H9 (cell line): Measurements from ENCODE around the gene COL23A1. TPM values are rescaled to one million over a fixed set of nuclear protein-coding genes. Genes with fewer than 3 reads are reported as not detected.

Experiments
- DNase-seq: peaks from one replicate; pipeline ENCODE4 v3.0.0-alpha.2; 2017
- H2AFZ ChIP-seq: one replicate; pipeline ENCODE4 v1.6.1; 2013; ENCODE audit warnings: mild to moderate bottlenecking, low read length, control low read depth, moderate library complexity
- H2AK5ac ChIP-seq: 2 replicates; pipeline ENCODE4 v1.6.1; 2013; ENCODE audit warnings: low read length, control low read depth, mixed read lengths; ENCODE audit not compliant: insufficient read length
- H2BK120ac ChIP-seq: one replicate; pipeline ENCODE4 v1.6.1; 2013; ENCODE audit warnings: low read depth, mild to moderate bottlenecking, low read length, control low read depth, inconsistent platforms; ENCODE audit not compliant: poor library complexity, severe bottlenecking
- H2BK12ac ChIP-seq: 2 replicates; pipeline ENCODE4 v1.6.1; 2013; ENCODE audit warnings: low read length, control low read depth, mixed read lengths, low read depth; ENCODE audit not compliant: insufficient read length
- H2BK15ac ChIP-seq: 2 replicates; pipeline ENCODE4 v1.6.1; 2013; ENCODE audit warnings: low read depth, low read length, control low read depth
- H2BK20ac ChIP-seq: one replicate; pipeline ENCODE4 v1.6.1; 2013; ENCODE audit warnings: low read depth, mild to moderate bottlenecking, low read length, control low read depth, inconsistent platforms; ENCODE audit not compliant: poor library complexity, severe bottlenecking
- H2BK5ac ChIP-seq: 2 replicates; pipeline ENCODE4 v1.6.1; 2013; ENCODE audit warnings: low read length, control low read depth, mixed read lengths; ENCODE audit not compliant: insufficient read length
- H3K14ac ChIP-seq: 2 replicates; pipeline ENCODE4 v1.6.1; 2013; ENCODE audit warnings: low read length, control low read depth; ENCODE audit not compliant: insufficient read depth
- H3K18ac ChIP-seq: 2 replicates; pipeline ENCODE4 v1.6.1; 2013; ENCODE audit warnings: low read depth, mild to moderate bottlenecking, mixed read lengths, low read length, control low read depth; ENCODE audit not compliant: insufficient read length
- H3K23ac ChIP-seq: 2 replicates; pipeline ENCODE4 v1.6.1; 2013; ENCODE audit warnings: low read length, control low read depth, mixed read lengths, low read depth; ENCODE audit not compliant: insufficient read length
- H3K23me2 ChIP-seq: 2 replicates; pipeline ENCODE4 v1.6.1; 2013; ENCODE audit warnings: low read depth, mild to moderate bottlenecking, mixed read lengths, low read length, control low read depth; ENCODE audit not compliant: insufficient read length, poor library complexity, severe bottlenecking
- H3K27ac ChIP-seq: 2 replicates; pipeline ENCODE4 v1.5.1; 2013; ENCODE audit warnings: low read length, control low read depth, mixed read lengths, low read depth; ENCODE audit not compliant: insufficient read length
- H3K27me3 ChIP-seq: 2 replicates; pipeline ENCODE4 v1.6.1; 2013; ENCODE audit warnings: low read length, control low read depth, inconsistent platforms; ENCODE audit not compliant: insufficient read depth
- H3K4ac ChIP-seq: 2 replicates; pipeline ENCODE4 v1.6.1; 2013; ENCODE audit warnings: low read depth, mild to moderate bottlenecking, control low read depth, inconsistent platforms, low read length, moderate library complexity
- H3K4me1 ChIP-seq: 2 replicates; pipeline ENCODE4 v1.6.1; 2013; ENCODE audit warnings: low read length, control low read depth, inconsistent platforms; ENCODE audit not compliant: insufficient read depth
- H3K4me2 ChIP-seq: 2 replicates; pipeline ENCODE4 v1.6.1; 2013; ENCODE audit warnings: low read length, control low read depth, mixed read lengths; ENCODE audit not compliant: insufficient read length, insufficient read depth
- H3K56ac ChIP-seq: 2 replicates; pipeline ENCODE4 v1.6.1; 2013; ENCODE audit warnings: low read depth, mild to moderate bottlenecking, mixed read lengths, low read length, control low read depth; ENCODE audit not compliant: insufficient read length
- H3K79me1 ChIP-seq: 2 replicates; pipeline ENCODE4 v1.6.1; 2013; ENCODE audit warnings: low read depth, mild to moderate bottlenecking, moderate library complexity, low read length, control low read depth, inconsistent platforms; ENCODE audit not compliant: insufficient read depth, poor library complexity, severe bottlenecking
- H3K79me2 ChIP-seq: 2 replicates; pipeline ENCODE4 v1.6.1; 2013; ENCODE audit warnings: low read length, control low read depth, inconsistent platforms; ENCODE audit not compliant: insufficient read depth
- H3K9ac ChIP-seq: 2 replicates; pipeline ENCODE4 v1.6.1; 2013; ENCODE audit warnings: low read length, control low read depth, mixed read lengths; ENCODE audit not compliant: insufficient read length; ENCODE audit errors: extremely low read depth
- H3K9me3 ChIP-seq: one replicate; pipeline ENCODE4 v1.6.1; 2013; ENCODE audit warnings: low read depth, low read length, inconsistent platforms; ENCODE audit not compliant: control insufficient read depth
- H3T11ph ChIP-seq: one replicate; pipeline ENCODE4 v1.6.1; 2013; ENCODE audit warnings: mild to moderate bottlenecking, low read length, control low read depth, inconsistent platforms
- H4K20me1 ChIP-seq: one replicate; pipeline ENCODE4 v1.6.1; 2013; ENCODE audit not compliant: control insufficient read depth, insufficient read length, insufficient read depth
- H4K5ac ChIP-seq: 2 replicates; pipeline ENCODE4 v1.6.1; 2013; ENCODE audit warnings: low read depth, mild to moderate bottlenecking, mixed read lengths, low read length, control low read depth; ENCODE audit not compliant: insufficient read length
- H4K8ac ChIP-seq: replicated peaks from 2 replicates; pipeline ENCODE4 v1.6.1; 2013; ENCODE audit warnings: low read length, control low read depth, mixed read lengths, low read depth; ENCODE audit not compliant: insufficient read length
- H4K91ac ChIP-seq: 2 replicates; pipeline ENCODE4 v1.6.1; 2013; ENCODE audit warnings: low read depth, mild to moderate bottlenecking, moderate library complexity, mixed read lengths, low read length, control low read depth; ENCODE audit not compliant: insufficient read length
- H3K27ac Mint-ChIP-seq, 3 experiments: 2 replicates in 2 of 3; 3 replicates in 1 of 3; pipeline ENCODE4 v1.8.0; 2020 to 2021; ENCODE audit warnings: mixed read lengths in 3 of 3, mild to moderate bottlenecking in 1 of 3, moderate library complexity in 1 of 3
- H3K27me3 Mint-ChIP-seq: 2 replicates; pipeline ENCODE4 v1.8.0; 2021; ENCODE audit warnings: low read depth, mild to moderate bottlenecking, moderate library complexity, mixed read lengths
- H3K36me3 Mint-ChIP-seq, 3 experiments: 2 replicates in 2 of 3; 3 replicates in 1 of 3; pipeline ENCODE4 v1.8.0; 2020 to 2021; ENCODE audit warnings: low read depth in 3 of 3, mixed read lengths in 3 of 3; ENCODE audit not compliant: insufficient read depth in 1 of 3
- H3K4me1 Mint-ChIP-seq, 2 experiments: 2 replicates each; pipeline ENCODE4 v1.8.0; 2020; ENCODE audit warnings: mixed read lengths in 2 of 2
- H3K4me3 Mint-ChIP-seq, 2 experiments: 2 replicates in 1 of 2; 3 replicates in 1 of 2; pipeline ENCODE4 v1.8.0; 2020 to 2021; ENCODE audit warnings: mild to moderate bottlenecking in 2 of 2, mixed read lengths in 2 of 2, moderate library complexity in 1 of 2
- H3K9me3 Mint-ChIP-seq, 2 experiments: 2 replicates in 1 of 2; 3 replicates in 1 of 2; pipeline ENCODE4 v1.8.0; 2020; ENCODE audit warnings: mild to moderate bottlenecking in 2 of 2, mixed read lengths in 2 of 2, moderate library complexity in 1 of 2
- WGBS: extraction: QIAGEN DNeasy Blood & Tissue Kit; methylation state at CpG from one replicate; pipeline ENCODE4 v1.1.7; 2013; ENCODE audit warnings: missing lambda C conversion rate, low lambda C conversion rate, mixed read lengths; ENCODE audit not compliant: insufficient read length; ENCODE audit errors: extremely low coverage; 5-methylcytosine and 5-hydroxymethylcytosine counted together
- total RNA-seq: library from RNA; stranded (reverse); gene quantifications from 2 replicates; pipeline ENCODE4 v1.2.1, GENCODE V29; 2021
- TF ChIP-seq, protein P1 (sequence below): fragments of 200-600 bp; sonication (generic); conservative IDR thresholded peaks from 3 replicates; pipeline ENCODE4 v1.8.0; 2021; ENCODE audit warnings: antibody characterized with exemption, mild to moderate bottlenecking

COL23A1 gene
- total RNA-seq, 1 experiment from 2014 or later = 2.6 TPM

DNA sequence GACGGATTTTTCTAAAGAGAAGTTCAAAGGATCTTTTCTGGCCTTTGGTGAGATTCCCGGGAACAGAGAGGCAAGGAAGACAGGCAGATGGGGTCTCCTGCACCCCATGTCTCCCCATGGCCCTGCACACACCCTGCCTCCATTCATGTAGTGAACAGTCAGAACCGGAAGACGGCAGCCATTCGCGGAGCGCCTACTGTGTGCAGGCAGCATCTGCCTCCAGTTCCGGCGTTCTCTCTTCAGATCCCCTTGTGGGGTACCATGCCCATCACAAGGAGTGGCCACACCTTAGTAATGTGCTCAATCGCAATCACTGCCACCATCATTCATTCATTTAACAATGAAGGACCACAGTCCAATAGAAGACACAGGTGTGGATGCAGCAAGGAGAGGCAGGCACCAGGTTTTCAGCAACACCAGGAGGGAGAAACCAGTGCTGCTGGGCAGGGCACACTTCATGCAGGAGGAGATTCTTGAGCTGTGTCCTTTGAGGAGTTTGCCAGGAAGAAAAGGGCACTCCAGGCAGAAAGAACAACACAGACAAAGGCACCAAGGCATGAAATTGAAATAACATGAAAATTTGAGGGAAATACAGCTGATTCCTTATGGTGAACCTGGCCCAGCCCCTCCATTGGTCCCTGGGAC, 186.1 kb downstream of the COL23A1 start:
- no CpG with 5 or more reads among the region's 10 CpGs for WGBS

More for the DNA sequence above, 186.1 kb downstream of the COL23A1 start:
- Histone ChIP-seq H3K79me1 (no peaks in the 10 kb centered on the region), H3K14ac (no peak overlapping the region), H3K79me2 (no peaks in the 10 kb centered on the region), H4K91ac (no peak overlapping the region), H2AFZ (no peak overlapping the region), H3K9ac (no peak overlapping the region), H3K4me2 (no peak overlapping the region), H4K20me1 (no peaks in the 10 kb centered on the region), H4K8ac (no peak overlapping the region), H3K56ac (no peak overlapping the region), H2BK15ac (no peak overlapping the region), H3T11ph (no peak overlapping the region), H3K9me3 (no peaks in the 10 kb centered on the region), H3K18ac (no peak overlapping the region), H2BK120ac (no peak overlapping the region), H2BK5ac (no peak overlapping the region), H3K23ac (no peak overlapping the region), H2BK20ac (no peak overlapping the region), H3K23me2 (no peaks in the 10 kb centered on the region), H2BK12ac (no peak overlapping the region), H3K27me3 (no peaks in the 10 kb centered on the region), H4K5ac (no peak overlapping the region), H3K4me1 (no peaks in the 10 kb centered on the region), H3K27ac (no peak overlapping the region), H2AK5ac (no peak overlapping the region), H3K4ac (no peak overlapping the region)
- no peak for DNase-seq
- H3K4me1 Mint-ChIP-seq = peaks cover 2 to 8% of the 10 kb centered on the region in 2 experiments
- TF ChIP-seq, protein P1, sequence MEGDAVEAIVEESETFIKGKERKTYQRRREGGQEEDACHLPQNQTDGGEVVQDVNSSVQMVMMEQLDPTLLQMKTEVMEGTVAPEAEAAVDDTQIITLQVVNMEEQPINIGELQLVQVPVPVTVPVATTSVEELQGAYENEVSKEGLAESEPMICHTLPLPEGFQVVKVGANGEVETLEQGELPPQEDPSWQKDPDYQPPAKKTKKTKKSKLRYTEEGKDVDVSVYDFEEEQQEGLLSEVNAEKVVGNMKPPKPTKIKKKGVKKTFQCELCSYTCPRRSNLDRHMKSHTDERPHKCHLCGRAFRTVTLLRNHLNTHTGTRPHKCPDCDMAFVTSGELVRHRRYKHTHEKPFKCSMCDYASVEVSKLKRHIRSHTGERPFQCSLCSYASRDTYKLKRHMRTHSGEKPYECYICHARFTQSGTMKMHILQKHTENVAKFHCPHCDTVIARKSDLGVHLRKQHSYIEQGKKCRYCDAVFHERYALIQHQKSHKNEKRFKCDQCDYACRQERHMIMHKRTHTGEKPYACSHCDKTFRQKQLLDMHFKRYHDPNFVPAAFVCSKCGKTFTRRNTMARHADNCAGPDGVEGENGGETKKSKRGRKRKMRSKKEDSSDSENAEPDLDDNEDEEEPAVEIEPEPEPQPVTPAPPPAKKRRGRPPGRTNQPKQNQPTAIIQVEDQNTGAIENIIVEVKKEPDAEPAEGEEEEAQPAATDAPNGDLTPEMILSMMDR = no peak
- peak overlapping the region in 1 of 3 experiments; percentile 12; a peak in 1 of 7 replicates for H3K27ac Mint-ChIP-seq
- no peak overlapping the region for H3K4me3 Mint-ChIP-seq
- H3K36me3 Mint-ChIP-seq = no peaks in the 10 kb centered on the region
- H3K9me3 Mint-ChIP-seq = peaks cover 5% of the 10 kb centered on the region in 2 experiments; a peak in 3 of 5 replicates
- no peaks in the 10 kb centered on the region; the same call in 1 of the 2 replicates for H3K27me3 Mint-ChIP-seq
